HepG2 (cell line): ENCODE measurements around the gene LAG3. TPM values are rescaled to one million over a fixed set of nuclear protein-coding genes. Genes with fewer than 3 reads are reported as not detected.

Source experiments
- FOXK2 ChIP-seq: fragments of 450-650 bp; IDR thresholded peaks from 2 replicates; pipeline ENCODE4 v1.6.1; 2016
- HDAC6 ChIP-seq: fragments of 200-600 bp; sonication (generic); IDR thresholded peaks from 2 replicates; pipeline ENCODE4 v1.7.0; 2017; ENCODE audit warnings: mild to moderate bottlenecking, antibody characterized with exemption, low read length, low read depth
- JDP2 ChIP-seq: sonication (generic); formaldehyde crosslinking; IDR thresholded peaks from 2 replicates; pipeline ENCODE4 v1.8.1; 2022; ENCODE audit warnings: missing genetic modification reagents, borderline replicate concordance
- KDM3A ChIP-seq: IDR thresholded peaks from 2 replicates; pipeline ENCODE4 v1.6.1; 2018; ENCODE audit warnings: low read depth, missing compliant biosample characterization
- KLF13 ChIP-seq: sonication (generic); formaldehyde crosslinking; IDR thresholded peaks from 2 replicates; pipeline ENCODE4 v1.4.0; 2020; ENCODE audit warnings: mild to moderate bottlenecking, missing genetic modification reagents
- MTA1 ChIP-seq: sonication (generic); formaldehyde crosslinking; IDR thresholded peaks from 2 replicates; pipeline ENCODE4 v1.4.0; 2020; ENCODE audit warnings: missing genetic modification reagents, mild to moderate bottlenecking, borderline replicate concordance
- MZF1 ChIP-seq: sonication (generic); formaldehyde crosslinking; IDR thresholded peaks from 2 replicates; pipeline ENCODE4 v1.8.1; 2023; ENCODE audit warnings: mild to moderate bottlenecking, missing genetic modification reagents, borderline replicate concordance
- SMAD3 ChIP-seq: sonication (generic); formaldehyde crosslinking; IDR thresholded peaks from 2 replicates; pipeline ENCODE4 v1.4.0; 2020; ENCODE audit warnings: missing genetic modification reagents
- TOPORS ChIP-seq: sonication (generic); formaldehyde crosslinking; IDR thresholded peaks from 2 replicates; pipeline ENCODE4 v1.8.0; 2023; ENCODE audit warnings: mild to moderate bottlenecking, missing genetic modification reagents
- ZNF143 ChIP-seq: sonication (generic); formaldehyde crosslinking; IDR thresholded peaks from 2 replicates; pipeline ENCODE4 v1.4.0; 2020; ENCODE audit warnings: missing genetic modification reagents
- ZNF768 ChIP-seq: sonication (generic); formaldehyde crosslinking; IDR thresholded peaks from 2 replicates; pipeline ENCODE4 v1.4.0; 2020; ENCODE audit warnings: missing genetic modification reagents
- ZNF772 ChIP-seq: sonication (generic); formaldehyde crosslinking; IDR thresholded peaks from 2 replicates; pipeline ENCODE4 v1.5.0; 2020; ENCODE audit warnings: mild to moderate bottlenecking, missing genetic modification reagents
- polyA plus RNA-seq, 8 experiments: library from polyadenylated mRNA; depleted of rRNA in 3 of 8; stranded (reverse) in 7 of 8; unstranded in 1 of 8; fragments of >200 nt; fragmentation: Illumina TruSeq in 4 of 8; extraction: Trizol in 4 of 8; gene quantifications; 2 replicates each; pipeline versions ENCODE4 v1.2.1 to v1.2.3, GENCODE V29; 2011 to 2016; ENCODE audit warnings: low read depth in 4 of 8, missing spikeins in 1 of 8, mixed read lengths in 1 of 8; ENCODE audit not compliant: insufficient read depth in 1 of 8
- total RNA-seq, 5 experiments: library from RNA; depleted of rRNA; stranded (reverse); fragments of >200 nt; fragmentation: Illumina TruSeq; extraction: Trizol; gene quantifications; 2 replicates each; pipeline ENCODE4 v1.2.3, GENCODE V29; 2016; ENCODE audit warnings: low read depth in 1 of 5
- TF ChIP-seq, protein P1 (sequence below), 2 experiments: sonication (generic) in 1 of 2; formaldehyde crosslinking in 1 of 2; IDR thresholded peaks; 2 replicates each; pipeline versions ENCODE4 v1.4.0 to v1.6.1; 2018 to 2020; ENCODE audit warnings: missing genetic modification reagents in 2 of 2, borderline replicate concordance in 1 of 2, low read depth in 1 of 2, mild to moderate bottlenecking in 1 of 2, missing biosample characterization in 1 of 2
- TF ChIP-seq, protein P2 (sequence below): sonication (generic); formaldehyde crosslinking; IDR thresholded peaks from 2 replicates; pipeline ENCODE4 v1.8.0; 2022; ENCODE audit warnings: mild to moderate bottlenecking, missing genetic modification reagents
- TF ChIP-seq, protein P3 (sequence below): IDR thresholded peaks from 2 replicates; pipeline ENCODE4 v1.6.1; 2012; ENCODE audit warnings: inconsistent platforms
- TF ChIP-seq, protein P4 (sequence below): sonication (generic); formaldehyde crosslinking; IDR thresholded peaks from 2 replicates; pipeline ENCODE4 v1.4.0; 2020; ENCODE audit warnings: mild to moderate bottlenecking, missing genetic modification reagents
- TF ChIP-seq, protein P5 (sequence below): IDR thresholded peaks from 2 replicates; pipeline ENCODE4 v1.6.1; 2016; ENCODE audit warnings: low read depth, control low read depth
- TF ChIP-seq, protein P6 (sequence below): sonication (generic); formaldehyde crosslinking; IDR thresholded peaks from 2 replicates; pipeline ENCODE4 v1.8.0; 2022; ENCODE audit warnings: missing genetic modification reagents, mild to moderate bottlenecking, inconsistent platforms, borderline replicate concordance

LAG3 gene
- total and polyA plus RNA-seq, 2 of the 13 experiments (the other 11 are each of a cell fraction or from before 2014, with no cell fraction given), result 0.11 to 0.26 TPM

DNA sequence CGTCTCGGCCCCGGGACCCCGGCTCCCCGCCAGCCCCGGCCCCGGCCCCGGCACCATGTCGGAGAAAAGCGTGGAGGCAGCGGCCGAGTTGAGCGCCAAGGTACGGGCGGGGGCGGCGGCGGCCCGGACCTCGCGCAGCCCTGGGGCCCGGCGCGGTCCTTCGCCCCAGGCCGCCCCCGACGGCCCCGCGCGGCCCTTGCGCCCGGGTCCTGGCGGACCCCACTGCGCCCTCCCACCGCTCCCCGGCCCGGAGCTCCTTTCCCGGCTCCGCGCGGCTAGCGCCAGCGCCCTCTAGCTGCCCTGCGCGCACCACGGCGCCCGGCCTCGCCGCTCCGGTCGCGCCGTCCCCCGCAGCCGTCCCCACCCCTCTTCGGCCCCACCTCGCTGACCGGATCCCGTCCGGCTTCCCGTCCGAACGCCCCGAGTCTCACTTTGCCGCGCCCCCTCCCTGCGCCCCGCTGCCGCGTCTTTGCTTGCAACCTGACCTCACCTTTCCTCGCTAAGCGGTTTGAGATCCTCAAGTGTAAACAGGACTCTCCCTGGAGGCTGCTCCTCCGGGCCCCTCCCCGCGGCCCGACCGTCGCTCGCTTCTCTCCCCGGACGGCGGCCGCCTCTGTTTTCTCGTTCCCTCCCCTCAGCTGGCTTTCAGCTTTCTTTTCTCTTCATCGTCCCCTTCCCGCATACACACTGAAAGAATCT lies 5.5 kb upstream of the LAG3 start (continued):
- TF ChIP-seq, protein P1, sequence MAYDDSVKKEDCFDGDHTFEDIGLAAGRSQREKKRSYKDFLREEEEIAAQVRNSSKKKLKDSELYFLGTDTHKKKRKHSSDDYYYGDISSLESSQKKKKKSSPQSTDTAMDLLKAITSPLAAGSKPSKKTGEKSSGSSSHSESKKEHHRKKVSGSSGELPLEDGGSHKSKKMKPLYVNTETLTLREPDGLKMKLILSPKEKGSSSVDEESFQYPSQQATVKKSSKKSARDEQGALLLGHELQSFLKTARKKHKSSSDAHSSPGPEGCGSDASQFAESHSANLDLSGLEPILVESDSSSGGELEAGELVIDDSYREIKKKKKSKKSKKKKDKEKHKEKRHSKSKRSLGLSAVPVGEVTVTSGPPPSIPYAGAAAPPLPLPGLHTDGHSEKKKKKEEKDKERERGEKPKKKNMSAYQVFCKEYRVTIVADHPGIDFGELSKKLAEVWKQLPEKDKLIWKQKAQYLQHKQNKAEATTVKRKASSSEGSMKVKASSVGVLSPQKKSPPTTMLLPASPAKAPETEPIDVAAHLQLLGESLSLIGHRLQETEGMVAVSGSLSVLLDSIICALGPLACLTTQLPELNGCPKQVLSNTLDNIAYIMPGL (CRISPR knock-in tag; IDR thresholded peaks at IDR 0.05; ENCODE audit: borderline replicate concordance in 1 of 2, low read depth in 1 of 2), result peak; percentile 71 to 93; a peak in 3 of 4 replicates
- TF ChIP-seq, protein P2, sequence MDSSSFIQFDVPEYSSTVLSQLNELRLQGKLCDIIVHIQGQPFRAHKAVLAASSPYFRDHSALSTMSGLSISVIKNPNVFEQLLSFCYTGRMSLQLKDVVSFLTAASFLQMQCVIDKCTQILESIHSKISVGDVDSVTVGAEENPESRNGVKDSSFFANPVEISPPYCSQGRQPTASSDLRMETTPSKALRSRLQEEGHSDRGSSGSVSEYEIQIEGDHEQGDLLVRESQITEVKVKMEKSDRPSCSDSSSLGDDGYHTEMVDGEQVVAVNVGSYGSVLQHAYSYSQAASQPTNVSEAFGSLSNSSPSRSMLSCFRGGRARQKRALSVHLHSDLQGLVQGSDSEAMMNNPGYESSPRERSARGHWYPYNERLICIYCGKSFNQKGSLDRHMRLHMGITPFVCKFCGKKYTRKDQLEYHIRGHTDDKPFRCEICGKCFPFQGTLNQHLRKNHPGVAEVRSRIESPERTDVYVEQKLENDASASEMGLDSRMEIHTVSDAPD (CRISPR knock-in tag), result no peak
- TF ChIP-seq MTA1, result no peak
- TF ChIP-seq MZF1 (CRISPR knock-in tag), result no peak
- no peak for TF ChIP-seq KLF13
- 0 out of 2 replicates have a peak, but pooled peaks have one; percentile 41 for TF ChIP-seq SMAD3 (CRISPR knock-in tag)
- TF ChIP-seq, protein P3, sequence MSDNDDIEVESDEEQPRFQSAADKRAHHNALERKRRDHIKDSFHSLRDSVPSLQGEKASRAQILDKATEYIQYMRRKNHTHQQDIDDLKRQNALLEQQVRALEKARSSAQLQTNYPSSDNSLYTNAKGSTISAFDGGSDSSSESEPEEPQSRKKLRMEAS, result peak; percentile 63
- TF ChIP-seq, protein P4, sequence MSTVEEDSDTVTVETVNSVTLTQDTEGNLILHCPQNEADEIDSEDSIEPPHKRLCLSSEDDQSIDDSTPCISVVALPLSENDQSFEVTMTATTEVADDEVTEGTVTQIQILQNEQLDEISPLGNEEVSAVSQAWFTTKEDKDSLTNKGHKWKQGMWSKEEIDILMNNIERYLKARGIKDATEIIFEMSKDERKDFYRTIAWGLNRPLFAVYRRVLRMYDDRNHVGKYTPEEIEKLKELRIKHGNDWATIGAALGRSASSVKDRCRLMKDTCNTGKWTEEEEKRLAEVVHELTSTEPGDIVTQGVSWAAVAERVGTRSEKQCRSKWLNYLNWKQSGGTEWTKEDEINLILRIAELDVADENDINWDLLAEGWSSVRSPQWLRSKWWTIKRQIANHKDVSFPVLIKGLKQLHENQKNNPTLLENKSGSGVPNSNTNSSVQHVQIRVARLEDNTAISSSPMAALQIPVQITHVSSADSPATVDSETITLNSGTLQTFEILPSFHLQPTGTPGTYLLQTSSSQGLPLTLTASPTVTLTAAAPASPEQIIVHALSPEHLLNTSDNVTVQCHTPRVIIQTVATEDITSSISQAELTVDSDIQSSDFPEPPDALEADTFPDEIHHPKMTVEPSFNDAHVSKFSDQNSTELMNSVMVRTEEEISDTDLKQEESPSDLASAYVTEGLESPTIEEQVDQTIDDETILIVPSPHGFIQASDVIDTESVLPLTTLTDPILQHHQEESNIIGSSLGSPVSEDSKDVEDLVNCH (CRISPR knock-in tag), result no peak
- TF ChIP-seq, protein P5, sequence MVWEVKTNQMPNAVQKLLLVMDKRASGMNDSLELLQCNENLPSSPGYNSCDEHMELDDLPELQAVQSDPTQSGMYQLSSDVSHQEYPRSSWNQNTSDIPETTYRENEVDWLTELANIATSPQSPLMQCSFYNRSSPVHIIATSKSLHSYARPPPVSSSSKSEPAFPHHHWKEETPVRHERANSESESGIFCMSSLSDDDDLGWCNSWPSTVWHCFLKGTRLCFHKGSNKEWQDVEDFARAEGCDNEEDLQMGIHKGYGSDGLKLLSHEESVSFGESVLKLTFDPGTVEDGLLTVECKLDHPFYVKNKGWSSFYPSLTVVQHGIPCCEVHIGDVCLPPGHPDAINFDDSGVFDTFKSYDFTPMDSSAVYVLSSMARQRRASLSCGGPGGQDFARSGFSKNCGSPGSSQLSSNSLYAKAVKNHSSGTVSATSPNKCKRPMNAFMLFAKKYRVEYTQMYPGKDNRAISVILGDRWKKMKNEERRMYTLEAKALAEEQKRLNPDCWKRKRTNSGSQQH (CRISPR knock-in tag), result no peak
- TF ChIP-seq TOPORS (CRISPR knock-in tag), result no peak
- no peak for TF ChIP-seq KDM3A (CRISPR knock-in tag)
- no peak for TF ChIP-seq ZNF143 (CRISPR knock-in tag)
- TF ChIP-seq, protein P6, sequence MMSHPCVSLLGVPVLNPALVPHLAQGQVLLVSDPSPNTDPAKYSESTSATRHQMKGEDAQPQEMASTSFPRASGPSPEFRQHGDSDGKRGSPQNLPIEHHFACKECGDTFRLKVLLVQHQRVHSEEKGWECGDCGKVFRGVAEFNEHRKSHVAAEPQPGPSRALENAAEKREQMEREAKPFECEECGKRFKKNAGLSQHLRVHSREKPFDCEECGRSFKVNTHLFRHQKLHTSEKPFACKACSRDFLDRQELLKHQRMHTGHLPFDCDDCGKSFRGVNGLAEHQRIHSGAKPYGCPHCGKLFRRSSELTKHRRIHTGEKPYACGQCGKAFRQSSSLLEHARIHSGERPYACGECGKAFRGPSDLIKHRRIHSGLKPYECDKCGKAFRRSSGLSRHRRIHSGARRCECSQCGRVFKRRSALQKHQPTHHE, result no peak
- TF ChIP-seq JDP2 (CRISPR knock-in tag), result no peak
- TF ChIP-seq HDAC6, result no peak
- TF ChIP-seq ZNF772 (CRISPR knock-in tag), result no peak
- TF ChIP-seq FOXK2, result no peak
- 0 out of 2 replicates have a peak, but pooled peaks have one; percentile 11 for TF ChIP-seq ZNF768 (CRISPR knock-in tag)
